ENCODE data around the gene AUTS2. TPM values are rescaled to one million over a fixed set of nuclear protein-coding genes. Genes with fewer than 3 reads are reported as not detected.

The AUTS2 gene
- total and polyA plus RNA-seq, 9 of the 15 experiments (the other 6 are each of a cell fraction or from before 2014, with no cell fraction given), result 0.58 TPM; not detected in 8

- Histone ChIP-seq H3K9me1 (ENCODE audit: control insufficient read depth, insufficient read depth, low read length) (no peaks in the 10 kb centered on the region), H3K9me3 (replicated peaks; ENCODE audit: control insufficient read depth, insufficient read depth, low read depth, low read length) (no peaks in the 10 kb centered on the region), H3K4me1 (replicated peaks in 1 of 2; ENCODE audit: control insufficient read depth in 2 of 2, insufficient read depth in 2 of 2, low read length in 2 of 2) (no peaks in the 10 kb centered on the region), H2AFZ (ENCODE audit: low read depth, low read length) (no peak overlapping the region), H3K4me2 (ENCODE audit: insufficient read depth, low read length) (no peak overlapping the region), H3K27me3 (ENCODE audit: control insufficient read depth in 2 of 2, insufficient read depth in 2 of 2, low read length in 2 of 2) (no peaks in the 10 kb centered on the region), H3K36me3 (ENCODE audit: control insufficient read depth, insufficient read depth, low read length) (no peaks in the 10 kb centered on the region), H3K9ac (ENCODE audit: insufficient read depth in 1 of 2, low read depth in 2 of 2, low read length in 2 of 2) (no peak overlapping the region), H3K4me3 (no peak overlapping the region), H3K27ac (ENCODE audit: extremely low read depth, low read depth, low read length) (no peak overlapping the region), H4K20me1 (replicated peaks; ENCODE audit: control insufficient read depth, insufficient read depth, low read length) (no peaks in the 10 kb centered on the region), H3K79me2 (ENCODE audit: control insufficient read depth, insufficient read depth, low read length) (no peaks in the 10 kb centered on the region)
- WGBS (ENCODE audit: insufficient coverage, low coverage, missing lambda C conversion rate), result 0% methylated on average over 2 of the region's 2 CpGs
- no peak for TF ChIP-seq BRD9 (IDR thresholded peaks at IDR 0.05; ENCODE audit: low read depth, partially characterized antibody)
- TF ChIP-seq ZNF583 (CRISPR knock-in tag; IDR thresholded peaks at IDR 0.05), result no peak
- no peak for TF ChIP-seq PHTF2 (CRISPR knock-in tag; IDR thresholded peaks at IDR 0.05)
- TF ChIP-seq TEAD2 (tag; IDR thresholded peaks at IDR 0.05), result no peak
- TF ChIP-seq FOXJ3 (CRISPR knock-in tag; IDR thresholded peaks at IDR 0.05), result no peak
- no peak for TF ChIP-seq ZFP36 (IDR thresholded peaks at IDR 0.05; ENCODE audit: low read depth, low read length, partially characterized antibody)
- no peak for TF ChIP-seq CREB3L1 (IDR thresholded peaks at IDR 0.05; ENCODE audit: borderline replicate concordance, low read depth)
- ChIA-PET CTCF (ENCODE audit: low intra/inter-chr PET ratio) (no interaction called here), POLR2A (interaction anchor here (0.8 kb wide), 1 partner anchor 24 kb away, joined by 3 read pairs; no protein-coding TSS in a partner anchor)
- DNase-seq (ENCODE audit: extremely low read depth in 1 of 4, low spot score in 3 of 4) (no peak), ATAC-seq (no peak), FAIRE-seq (no peak)
- in situ Hi-C loops (cut with MboI), result no loop called here
- no TSS peak for BruUV-seq (replicated peaks)
- intact Hi-C loops (cut with micrococcal nuclease), result no loop called here
Observed at GRCh38 chr7:69620650-69621049, 22.4 kb downstream of the AUTS2 start.
